Measurements from ENCODE around the gene KCNB1. TPM values are rescaled to one million over a fixed set of nuclear protein-coding genes. Genes with fewer than 3 reads are reported as not detected.

The KCNB1 gene
- total RNA-seq, 1 experiment from 2014 or later: 0.68 TPM

DNA sequence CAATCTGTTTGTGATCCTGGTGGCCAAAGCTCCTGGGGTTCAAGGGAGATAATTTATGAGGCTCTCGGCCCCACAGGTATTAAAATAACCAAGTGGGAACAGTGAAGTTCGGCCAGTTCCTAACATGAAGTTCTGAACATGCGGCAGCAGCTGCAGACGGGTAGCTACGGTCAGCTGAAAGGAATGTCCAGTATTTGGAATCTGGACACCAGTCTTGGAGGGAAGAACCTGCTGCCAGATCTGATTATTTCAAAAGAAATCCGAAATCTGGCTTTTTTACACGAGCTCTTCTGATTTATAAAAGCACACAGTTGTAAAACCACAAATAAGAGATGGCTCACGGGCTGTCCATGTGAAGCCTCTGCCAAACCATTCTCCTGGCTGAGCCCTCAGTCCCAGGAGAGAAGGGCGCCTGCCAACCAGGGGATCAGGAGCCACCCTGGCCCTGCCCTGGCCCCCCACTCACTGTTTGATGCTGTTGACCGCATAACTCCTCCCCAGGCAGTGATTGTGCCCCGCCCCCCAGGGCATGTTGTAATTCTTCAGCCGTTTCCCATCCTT, 28.2 kb upstream of the KCNB1 start:
- H3K9me3 Mint-ChIP-seq: no peaks in the 10 kb centered on the region

More for the DNA sequence above, 28.2 kb upstream of the KCNB1 start:
- Histone ChIP-seq H2BK15ac (ENCODE audit: low read depth, low read length) (no peak overlapping the region), H2BK12ac (ENCODE audit: insufficient read length, low read depth, low read length) (no peak overlapping the region), H2AFZ (ENCODE audit: low read length) (no peak overlapping the region), H3K79me1 (ENCODE audit: insufficient read depth, low read depth, low read length, poor library complexity, severe bottlenecking) (no peaks in the 10 kb centered on the region), H2AK5ac (ENCODE audit: insufficient read length, low read length) (no peak overlapping the region), H3K4me2 (ENCODE audit: insufficient read depth, insufficient read length, low read length) (no peak overlapping the region), H3K79me2 (ENCODE audit: insufficient read depth, low read length) (no peaks in the 10 kb centered on the region), H3K4ac (ENCODE audit: low read depth, low read length) (no peak overlapping the region), H3T11ph (ENCODE audit: low read length) (no peak overlapping the region), H2BK5ac (ENCODE audit: insufficient read length, low read length) (no peak overlapping the region), H4K91ac (ENCODE audit: insufficient read length, low read depth, low read length) (no peak overlapping the region), H4K8ac (replicated peaks; ENCODE audit: insufficient read length, low read depth, low read length) (no peak overlapping the region), H3K56ac (ENCODE audit: insufficient read length, low read depth, low read length) (no peak overlapping the region), H2BK120ac (ENCODE audit: low read depth, low read length, poor library complexity, severe bottlenecking) (no peak overlapping the region), H4K5ac (ENCODE audit: insufficient read length, low read depth, low read length) (no peak overlapping the region), H3K27ac (ENCODE audit: insufficient read length, low read depth, low read length) (no peak overlapping the region), H3K18ac (ENCODE audit: insufficient read length, low read depth, low read length) (no peak overlapping the region), H3K9me3 (ENCODE audit: control insufficient read depth, low read depth, low read length) (no peaks in the 10 kb centered on the region), H3K14ac (ENCODE audit: insufficient read depth, low read length) (no peak overlapping the region), H3K27me3 (ENCODE audit: insufficient read depth, low read length) (no peaks in the 10 kb centered on the region), H4K20me1 (ENCODE audit: control insufficient read depth, insufficient read depth, insufficient read length) (no peaks in the 10 kb centered on the region), H3K9ac (ENCODE audit: extremely low read depth, insufficient read length, low read length) (no peak overlapping the region), H3K23me2 (ENCODE audit: insufficient read length, low read depth, low read length, poor library complexity, severe bottlenecking) (no peaks in the 10 kb centered on the region), H3K23ac (ENCODE audit: insufficient read length, low read depth, low read length) (no peak overlapping the region), H3K4me1 (ENCODE audit: insufficient read depth, low read length) (no peaks in the 10 kb centered on the region), H2BK20ac (ENCODE audit: low read depth, low read length, poor library complexity, severe bottlenecking) (no peak overlapping the region)
- no peak overlapping the region for H3K4me3 Mint-ChIP-seq
- H3K27me3 Mint-ChIP-seq (ENCODE audit: low read depth): no peaks in the 10 kb centered on the region
- H3K27ac Mint-ChIP-seq: no peak overlapping the region
- TF ChIP-seq, protein P1, sequence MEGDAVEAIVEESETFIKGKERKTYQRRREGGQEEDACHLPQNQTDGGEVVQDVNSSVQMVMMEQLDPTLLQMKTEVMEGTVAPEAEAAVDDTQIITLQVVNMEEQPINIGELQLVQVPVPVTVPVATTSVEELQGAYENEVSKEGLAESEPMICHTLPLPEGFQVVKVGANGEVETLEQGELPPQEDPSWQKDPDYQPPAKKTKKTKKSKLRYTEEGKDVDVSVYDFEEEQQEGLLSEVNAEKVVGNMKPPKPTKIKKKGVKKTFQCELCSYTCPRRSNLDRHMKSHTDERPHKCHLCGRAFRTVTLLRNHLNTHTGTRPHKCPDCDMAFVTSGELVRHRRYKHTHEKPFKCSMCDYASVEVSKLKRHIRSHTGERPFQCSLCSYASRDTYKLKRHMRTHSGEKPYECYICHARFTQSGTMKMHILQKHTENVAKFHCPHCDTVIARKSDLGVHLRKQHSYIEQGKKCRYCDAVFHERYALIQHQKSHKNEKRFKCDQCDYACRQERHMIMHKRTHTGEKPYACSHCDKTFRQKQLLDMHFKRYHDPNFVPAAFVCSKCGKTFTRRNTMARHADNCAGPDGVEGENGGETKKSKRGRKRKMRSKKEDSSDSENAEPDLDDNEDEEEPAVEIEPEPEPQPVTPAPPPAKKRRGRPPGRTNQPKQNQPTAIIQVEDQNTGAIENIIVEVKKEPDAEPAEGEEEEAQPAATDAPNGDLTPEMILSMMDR (conservative IDR thresholded peaks at IDR 0.05): no peak
- peaks cover 2 to 13% (median 5%) of the 10 kb centered on the region in 3 experiments; a peak in 6 of 7 replicates for H3K36me3 Mint-ChIP-seq (ENCODE audit: insufficient read depth in 1 of 3, low read depth in 3 of 3)
- DNase-seq: no peak
- no CpG with 5 or more reads among the region's 12 CpGs for WGBS (ENCODE audit: extremely low coverage, insufficient read length, low lambda C conversion rate)
- H3K4me1 Mint-ChIP-seq: peaks cover 4 to 7% of the 10 kb centered on the region in 2 experiments; a peak in 2 of 4 replicates

All from H9 (cell line).